ENCODE results near the gene CAMKMT.

The CAMKMT gene

DNA sequence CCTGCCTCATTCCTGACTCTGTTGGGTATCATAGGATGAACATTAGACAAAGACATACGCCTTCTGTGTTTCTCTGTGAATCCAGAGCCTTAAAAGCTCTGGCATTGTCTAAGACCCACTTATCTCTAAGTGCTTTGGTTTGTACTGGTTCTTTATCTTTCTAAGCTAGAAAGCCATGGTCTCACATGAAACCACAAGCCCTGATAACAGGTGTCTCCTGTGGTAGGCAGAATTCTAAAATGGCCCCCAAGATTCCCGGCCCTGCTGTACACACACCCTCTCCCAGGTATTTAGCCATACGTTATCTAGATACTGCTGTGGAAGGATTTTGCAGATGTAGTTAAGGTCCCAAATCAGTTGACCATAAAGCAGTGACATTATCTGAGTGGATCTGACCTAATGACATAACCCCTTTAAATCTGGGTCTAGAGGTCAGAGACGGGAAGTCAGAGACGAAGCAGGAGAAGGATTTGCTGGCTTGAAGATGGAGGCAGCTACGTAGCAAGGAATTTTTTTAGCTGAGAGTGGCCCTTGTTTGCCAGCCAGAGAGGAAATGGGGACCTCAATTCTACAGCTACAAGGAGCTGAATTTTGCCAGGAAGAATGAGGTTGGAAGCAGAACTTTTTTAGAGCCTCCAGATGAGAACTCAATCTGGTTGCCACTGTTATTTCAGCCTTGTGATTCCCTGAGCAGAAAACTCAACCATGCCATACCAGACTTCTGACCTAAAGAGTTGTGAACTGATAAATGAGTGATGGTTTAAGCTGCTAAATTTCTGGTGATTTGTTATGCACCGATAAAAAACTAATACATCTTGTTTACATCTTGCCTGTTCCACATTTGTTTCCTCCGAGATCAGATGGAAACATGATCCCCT, 186.7 kb downstream of the CAMKMT start:
- no peak overlapping the region for H3K4me3 ChIP-seq (ENCODE audit: low read depth, low read length)
- no peak for TF ChIP-seq CTCF (IDR thresholded peaks at IDR 0.05; ENCODE audit: low read depth, low read length)

DNA sequence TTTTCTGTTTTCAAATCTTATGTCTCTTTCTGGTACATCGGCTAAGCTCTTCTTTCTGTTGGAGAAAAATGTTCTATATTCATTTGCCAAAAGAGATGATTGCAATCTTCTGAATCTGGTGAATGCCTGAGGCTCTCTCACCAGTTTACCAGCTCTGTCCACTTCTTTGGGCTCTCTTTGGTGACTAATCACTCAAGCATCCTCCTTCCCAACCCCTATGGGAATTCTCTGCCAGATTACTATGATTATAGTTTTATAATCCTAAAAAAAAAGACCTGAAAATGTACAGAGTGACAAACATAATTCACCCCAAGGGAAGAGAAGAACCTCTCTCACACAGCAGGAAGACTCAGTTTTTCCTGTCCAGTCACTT, 187.3 kb downstream of the CAMKMT start:
- TF ChIP-seq CTCF (IDR thresholded peaks at IDR 0.05; ENCODE audit: low read depth, low read length): no peak
- H3K4me3 ChIP-seq (ENCODE audit: low read depth, low read length): no peak overlapping the region

DNA sequence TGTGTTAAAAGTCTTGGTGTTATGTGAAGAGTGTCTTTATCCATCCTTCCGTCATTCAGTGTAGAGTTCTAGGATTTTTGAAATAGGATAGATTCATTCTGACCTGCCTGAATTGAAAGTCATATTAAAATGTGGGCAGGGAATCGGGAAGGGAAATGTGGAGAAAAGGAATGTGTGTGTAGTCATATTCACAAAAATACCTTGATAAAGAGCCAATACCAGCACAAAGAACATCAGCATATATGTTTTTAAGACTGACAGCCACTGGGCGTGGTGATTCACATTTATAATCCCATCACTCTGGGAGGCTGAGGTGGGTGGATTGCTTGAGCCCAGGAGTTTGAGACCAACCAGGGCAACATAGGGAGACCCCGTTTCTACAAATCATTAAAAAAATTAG, 188.1 kb downstream of the CAMKMT start:
- TF ChIP-seq CTCF (IDR thresholded peaks at IDR 0.05; ENCODE audit: low read depth, low read length): no peak
- H3K4me3 ChIP-seq (ENCODE audit: low read depth, low read length): no peak overlapping the region

DNA sequence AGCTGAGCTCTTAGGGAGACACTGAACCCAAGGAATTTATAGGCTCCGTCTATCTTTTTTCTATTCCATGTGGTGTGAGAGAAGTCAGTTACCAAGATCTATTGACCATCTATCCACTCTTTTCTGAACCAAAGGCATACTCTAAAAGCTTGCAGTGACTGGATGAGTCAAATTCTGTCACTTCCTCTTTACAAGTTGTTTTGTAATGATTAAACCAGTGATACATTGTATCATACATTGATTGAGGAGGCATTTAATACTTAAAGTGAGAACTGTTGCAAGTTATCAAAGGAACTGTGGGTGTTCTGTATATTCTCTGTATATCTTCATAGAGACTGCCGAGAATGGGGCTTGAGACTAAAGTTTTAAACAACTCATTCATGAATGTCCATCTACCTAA, 188.8 kb downstream of the CAMKMT start:
- no peak for TF ChIP-seq CTCF (IDR thresholded peaks at IDR 0.05; ENCODE audit: low read depth, low read length)
- no peak overlapping the region for H3K4me3 ChIP-seq (ENCODE audit: low read depth, low read length)

DNA sequence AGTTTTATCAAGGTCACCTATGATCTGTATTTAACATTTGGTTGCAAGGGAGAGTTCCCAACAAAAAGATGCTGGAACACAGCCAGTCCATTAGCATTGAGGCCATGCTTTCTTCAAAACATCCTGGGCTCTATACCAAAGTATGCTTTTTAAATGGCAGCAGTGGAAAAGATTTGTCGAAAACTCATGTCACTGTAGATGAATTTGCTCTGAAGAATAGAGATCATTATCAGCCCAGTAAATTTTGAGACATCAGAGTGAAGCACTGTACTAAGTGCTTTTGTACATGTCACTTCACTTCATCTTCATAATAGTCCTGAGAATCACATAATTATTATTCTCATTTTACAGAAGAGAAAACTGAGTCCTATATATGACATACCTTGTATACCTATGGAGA, 189.8 kb downstream of the CAMKMT start:
- TF ChIP-seq CTCF (IDR thresholded peaks at IDR 0.05; ENCODE audit: low read depth, low read length): no peak
- no peak overlapping the region for H3K4me3 ChIP-seq (ENCODE audit: low read depth, low read length)

DNA sequence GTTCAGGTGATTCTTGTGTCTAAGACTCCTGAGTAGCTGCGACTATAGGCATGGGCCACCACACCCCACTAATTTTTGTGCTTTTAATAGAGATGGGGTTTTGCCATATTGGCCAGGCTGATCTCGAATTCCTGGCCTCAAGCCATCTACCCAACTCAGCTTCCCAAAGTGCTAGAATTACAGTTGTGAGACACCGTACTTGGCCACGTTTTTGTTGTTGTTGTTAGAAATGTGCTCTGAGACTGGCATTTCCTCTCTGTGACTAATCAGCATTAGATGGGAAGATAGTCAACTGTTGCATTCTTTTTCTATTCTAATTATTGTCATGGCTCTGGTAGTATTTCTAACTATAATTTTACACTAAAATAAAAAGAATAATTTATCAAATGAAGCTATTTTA, 191.7 kb downstream of the CAMKMT start:
- TF ChIP-seq CTCF (IDR thresholded peaks at IDR 0.05; ENCODE audit: low read depth, low read length): no peak
- H3K4me3 ChIP-seq (ENCODE audit: low read depth, low read length): no peak overlapping the region

DNA sequence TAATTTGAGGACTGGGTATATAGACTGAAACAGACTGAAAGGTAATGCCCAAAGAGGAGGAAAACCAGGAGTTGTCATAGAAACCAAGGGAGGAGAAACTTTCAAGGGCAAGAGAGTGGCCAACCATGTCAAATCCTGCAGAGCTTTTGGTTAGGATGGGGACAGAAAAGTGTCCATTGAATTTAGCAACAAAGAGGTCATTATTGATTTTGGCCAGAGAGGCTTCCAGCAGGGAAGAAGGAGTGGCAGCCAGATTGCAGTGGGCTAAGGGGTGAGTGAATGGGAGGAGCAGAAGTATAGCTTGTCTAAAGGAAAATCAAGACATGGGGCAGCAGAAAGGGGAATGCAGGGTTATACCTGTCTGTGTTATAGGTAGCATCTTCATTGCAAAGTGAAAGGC, 194.0 kb downstream of the CAMKMT start:
- TF ChIP-seq CTCF (IDR thresholded peaks at IDR 0.05; ENCODE audit: low read depth, low read length): no peak
- H3K4me3 ChIP-seq (ENCODE audit: low read depth, low read length): no peak overlapping the region
